Left lung (tissue), 10 donors: ENCODE measurements around the gene OPCML. TPM values are rescaled to one million over a fixed set of nuclear protein-coding genes. Genes with fewer than 3 reads are reported as not detected.

ENCODE experiments used
- ATAC-seq: fragments of 200-7000 bp; cut with Tn5 transposase; one replicate; pipeline ENCODE4 v1.9.1; 2020; ENCODE audit warnings: moderate library complexity
- DNase-seq, 4 donors: peaks; one replicate each; pipeline ENCODE4 v3.0.0-alpha.2; 2013 to 2020
- H3K27ac ChIP-seq, 2 donors: fragments of 200-600 bp; sonication (generic) in 1 of 2; one replicate each; pipeline versions ENCODE4 v1.5.0 to v1.8.0; 2020 to 2021
- H3K27me3 ChIP-seq, 2 donors: fragments of 200-600 bp; sonication (generic) in 1 of 2; one replicate each; pipeline versions ENCODE4 v1.5.0 to v1.8.0; 2020 to 2021
- H3K36me3 ChIP-seq, 2 donors: fragments of 200-600 bp; sonication (generic) in 1 of 2; one replicate each; pipeline versions ENCODE4 v1.5.0 to v1.8.0; 2020 to 2021
- H3K4me1 ChIP-seq, 2 donors: fragments of 200-600 bp; one replicate each; pipeline ENCODE4 v1.8.0; 2021
- H3K4me3 ChIP-seq, 2 donors: fragments of 200-600 bp; sonication (generic) in 1 of 2; one replicate each; pipeline versions ENCODE4 v1.5.0 to v1.8.0; 2020 to 2021; ENCODE audit warnings: mild to moderate bottlenecking in 1 of 2
- H3K9me3 ChIP-seq, 2 donors: fragments of 200-600 bp; sonication (generic) in 1 of 2; one replicate each; pipeline versions ENCODE4 v1.5.0 to v1.8.0; 2020 to 2021
- CTCF ChIP-seq, 2 donors: fragments of 200-600 bp; sonication (generic) in 1 of 2; IDR thresholded peaks; one replicate each; pipeline versions ENCODE4 v1.5.0 to v1.8.0; 2021; ENCODE audit warnings: antibody characterized with exemption in 2 of 2
- intact Hi-C, 2 donors: fragments of 100-400 bp; cut with DNase I; formaldehyde crosslinking; loops; one replicate each; pipeline versions ENCODE4 v1.11.2 to v1.14.2; 2022
- polyA plus RNA-seq, 6 donors: library from polyadenylated mRNA; unstranded; fragments of 120-200 nt; gene quantifications; one replicate each; pipeline ENCODE4 v1.2.1, GENCODE V29; 2013; ENCODE audit not compliant: insufficient read length in 6 of 6
- total RNA-seq, 2 donors: library from RNA; stranded (reverse); fragmentation: NEBNext Ultra II Directional; extraction: Animal tissue kit (Norgen Biotek cat#: 25700); gene quantifications; one replicate each; pipeline ENCODE4 v1.2.1, GENCODE V29; 2021
- donor health status: DM: no; HTN: yes; CAD: no.
- donor health status: DM: no; HTN: no; CAD: no.

Gene OPCML
- total and polyA plus RNA-seq, 8 donors: 0.98 to 5.3 (median 1.9) TPM; not detected in 2

- TF ChIP-seq CTCF (IDR thresholded peaks at IDR 0.05): no peak
- H3K27ac ChIP-seq: no peak overlapping the region
- H3K4me1 ChIP-seq: no peaks in the 10 kb centered on the region
- H3K9me3 ChIP-seq: no peaks in the 10 kb centered on the region
- H3K27me3 ChIP-seq: peaks cover 0 to 9% of the 10 kb centered on the region in 2 donors
- no peaks in the 10 kb centered on the region for H3K36me3 ChIP-seq
- no peak for ATAC-seq
- no peak for DNase-seq
- intact Hi-C loops: no loop called here
- H3K4me3 ChIP-seq: no peak overlapping the region
These were observed 505.3 kb downstream of the OPCML start for GRCh38 chr11:133026952-133027351.

- Histone ChIP-seq H3K9me3 (no peaks in the 10 kb centered on the region), H3K27me3 (peaks cover 0 to 13% of the 10 kb centered on the region in 2 donors), H3K4me1 (no peaks in the 10 kb centered on the region), H3K27ac (no peak overlapping the region), H3K36me3 (no peaks in the 10 kb centered on the region), H3K4me3 (no peak overlapping the region)
- DNase-seq: no peak
- ATAC-seq: no peak
- no peak for TF ChIP-seq CTCF (IDR thresholded peaks at IDR 0.05)
- intact Hi-C loops: no loop called here
These were observed 508.0 kb downstream of the OPCML start for GRCh38 chr11:133024301-133024700.

- H3K9me3 ChIP-seq: no peaks in the 10 kb centered on the region
- DNase-seq (no peak), ATAC-seq (no peak)
- no peak overlapping the region for H3K4me3 ChIP-seq
- H3K27me3 ChIP-seq: peaks cover 0 to 13% of the 10 kb centered on the region in 2 donors
- no peaks in the 10 kb centered on the region for H3K4me1 ChIP-seq
- TF ChIP-seq CTCF (IDR thresholded peaks at IDR 0.05): no peak
- H3K36me3 ChIP-seq: no peaks in the 10 kb centered on the region
- H3K27ac ChIP-seq: no peak overlapping the region
- intact Hi-C loops: no loop called here
These were observed 509.1 kb downstream of the OPCML start for GRCh38 chr11:133023232-133023631.

GRCh38 chr11:133021553-133021952 lies 510.7 kb downstream of the OPCML start:
- Histone ChIP-seq H3K9me3 (no peaks in the 10 kb centered on the region), H3K4me3 (no peak overlapping the region), H3K27me3 (peaks cover 0 to 13% of the 10 kb centered on the region in 2 donors), H3K36me3 (no peaks in the 10 kb centered on the region), H3K27ac (no peak overlapping the region), H3K4me1 (no peaks in the 10 kb centered on the region)
- no peak for TF ChIP-seq CTCF (IDR thresholded peaks at IDR 0.05)
- DNase-seq: no peak
- ATAC-seq: no peak
- intact Hi-C loops: no loop called here

GRCh38 chr11:133020372-133020714 lies 512.0 kb downstream of the OPCML start:
- TF ChIP-seq CTCF (IDR thresholded peaks at IDR 0.05): no peak
- intact Hi-C loops: no loop called here
- no peak for DNase-seq
- Histone ChIP-seq H3K36me3 (no peaks in the 10 kb centered on the region), H3K4me3 (no peak overlapping the region), H3K9me3 (no peaks in the 10 kb centered on the region), H3K4me1 (no peaks in the 10 kb centered on the region), H3K27me3 (peaks cover 0 to 13% of the 10 kb centered on the region in 2 donors), H3K27ac (no peak overlapping the region)
- no peak for ATAC-seq
